Measurements from ENCODE around the gene GARIN5B. TPM values are rescaled to one million over a fixed set of nuclear protein-coding genes. Genes with fewer than 3 reads are reported as not detected.

Gene GARIN5B
- total RNA-seq, 1 experiment from 2014 or later, result not detected

DNA sequence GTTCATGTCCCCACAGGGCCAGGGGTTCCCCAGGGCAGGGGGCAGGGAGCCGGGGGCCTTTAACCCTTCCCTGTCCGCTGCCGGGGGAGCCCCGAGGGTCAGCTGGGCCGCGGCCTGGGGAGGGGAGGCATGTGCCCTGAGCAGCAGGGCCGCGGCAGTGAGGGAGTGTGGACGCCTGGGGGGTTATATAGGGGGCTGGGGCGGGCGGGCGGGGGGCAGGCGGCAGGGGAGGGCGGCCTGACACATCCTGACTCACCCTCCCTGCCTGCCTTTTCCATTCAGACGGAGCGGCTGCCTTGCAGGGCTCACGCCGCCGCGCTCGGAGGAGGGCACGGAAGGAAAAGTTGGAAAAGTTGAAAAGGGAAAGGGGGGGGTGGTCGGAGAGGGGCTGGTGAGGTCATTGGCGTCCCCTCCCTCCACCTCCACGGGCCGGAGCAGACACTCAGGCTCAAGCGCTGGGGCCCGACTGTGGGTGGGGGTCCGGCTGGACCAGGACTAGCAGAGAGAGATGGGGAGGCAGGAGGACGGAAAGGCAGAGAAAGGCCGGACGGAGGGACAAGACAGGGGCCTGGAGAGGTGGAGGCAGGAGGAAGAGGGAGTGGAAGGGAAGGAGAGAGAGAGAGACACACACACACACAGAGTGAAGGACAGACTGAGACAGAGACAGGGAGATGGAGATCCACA, 7.4 kb upstream of the GARIN5B start, which contains the start of gene IL11:
TSS of gene IL11 (minus strand) at position 159 of the 684 bp plus-strand sequence. CDS start at position 6, 153 bp downstream.
- peaks cover 70% of the 10 kb centered on the region for H3K27me3 Mint-ChIP-seq (ENCODE audit: low read depth)
- H3K36me3 Mint-ChIP-seq, result no peaks in the 10 kb centered on the region
- ATAC-seq (no peak; the same call in 1 of the 2 replicates), DNase-seq (ENCODE audit: low spot score) (no peak)
- H3K27ac Mint-ChIP-seq, result no peak within 1 kb of the TSS; the same call in 1 of the 2 replicates
- no peaks in the 10 kb centered on the region for H3K9me3 Mint-ChIP-seq
- H3K4me3 Mint-ChIP-seq, result peak within 1 kb of the TSS; percentile 83
- CTCF ChIA-PET, result interaction anchor here (0.5 to 2.8 kb wide), 8 partner anchors 13 to 224 kb away, joined by 3 to 13 read pairs (median 4); partner anchors contain the start of gene TMEM238
- TF ChIP-seq ZNF232 (CRISPR knock-in tag; IDR thresholded peaks at IDR 0.05), result no peak
- TF ChIP-seq, protein P1, sequence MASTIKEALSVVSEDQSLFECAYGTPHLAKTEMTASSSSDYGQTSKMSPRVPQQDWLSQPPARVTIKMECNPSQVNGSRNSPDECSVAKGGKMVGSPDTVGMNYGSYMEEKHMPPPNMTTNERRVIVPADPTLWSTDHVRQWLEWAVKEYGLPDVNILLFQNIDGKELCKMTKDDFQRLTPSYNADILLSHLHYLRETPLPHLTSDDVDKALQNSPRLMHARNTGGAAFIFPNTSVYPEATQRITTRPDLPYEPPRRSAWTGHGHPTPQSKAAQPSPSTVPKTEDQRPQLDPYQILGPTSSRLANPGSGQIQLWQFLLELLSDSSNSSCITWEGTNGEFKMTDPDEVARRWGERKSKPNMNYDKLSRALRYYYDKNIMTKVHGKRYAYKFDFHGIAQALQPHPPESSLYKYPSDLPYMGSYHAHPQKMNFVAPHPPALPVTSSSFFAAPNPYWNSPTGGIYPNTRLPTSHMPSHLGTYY (CRISPR knock-in tag; IDR thresholded peaks at IDR 0.05), result no peak
- 0 out of 2 replicates have a peak, but pooled peaks have one; percentile 38 for TF ChIP-seq ETV6 (CRISPR knock-in tag; IDR thresholded peaks at IDR 0.05)
- no peak for TF ChIP-seq CREB1 (CRISPR knock-in tag; IDR thresholded peaks at IDR 0.05)
- TF ChIP-seq ATF1 (CRISPR knock-in tag; IDR thresholded peaks at IDR 0.05), result no peak
- TF ChIP-seq, protein P2, sequence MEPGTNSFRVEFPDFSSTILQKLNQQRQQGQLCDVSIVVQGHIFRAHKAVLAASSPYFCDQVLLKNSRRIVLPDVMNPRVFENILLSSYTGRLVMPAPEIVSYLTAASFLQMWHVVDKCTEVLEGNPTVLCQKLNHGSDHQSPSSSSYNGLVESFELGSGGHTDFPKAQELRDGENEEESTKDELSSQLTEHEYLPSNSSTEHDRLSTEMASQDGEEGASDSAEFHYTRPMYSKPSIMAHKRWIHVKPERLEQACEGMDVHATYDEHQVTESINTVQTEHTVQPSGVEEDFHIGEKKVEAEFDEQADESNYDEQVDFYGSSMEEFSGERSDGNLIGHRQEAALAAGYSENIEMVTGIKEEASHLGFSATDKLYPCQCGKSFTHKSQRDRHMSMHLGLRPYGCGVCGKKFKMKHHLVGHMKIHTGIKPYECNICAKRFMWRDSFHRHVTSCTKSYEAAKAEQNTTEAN (CRISPR knock-in tag; IDR thresholded peaks at IDR 0.05), result no peak
- TF ChIP-seq, protein P3, sequence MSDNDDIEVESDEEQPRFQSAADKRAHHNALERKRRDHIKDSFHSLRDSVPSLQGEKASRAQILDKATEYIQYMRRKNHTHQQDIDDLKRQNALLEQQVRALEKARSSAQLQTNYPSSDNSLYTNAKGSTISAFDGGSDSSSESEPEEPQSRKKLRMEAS (CRISPR knock-in tag; IDR thresholded peaks at IDR 0.05), result no peak
- TF ChIP-seq, protein P4, sequence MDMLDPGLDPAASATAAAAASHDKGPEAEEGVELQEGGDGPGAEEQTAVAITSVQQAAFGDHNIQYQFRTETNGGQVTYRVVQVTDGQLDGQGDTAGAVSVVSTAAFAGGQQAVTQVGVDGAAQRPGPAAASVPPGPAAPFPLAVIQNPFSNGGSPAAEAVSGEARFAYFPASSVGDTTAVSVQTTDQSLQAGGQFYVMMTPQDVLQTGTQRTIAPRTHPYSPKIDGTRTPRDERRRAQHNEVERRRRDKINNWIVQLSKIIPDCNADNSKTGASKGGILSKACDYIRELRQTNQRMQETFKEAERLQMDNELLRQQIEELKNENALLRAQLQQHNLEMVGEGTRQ (CRISPR knock-in tag; IDR thresholded peaks at IDR 0.05), result no peak
- POLR2A ChIA-PET, result interaction anchor here (0.8 to 1.3 kb wide), 4 partner anchors 14 to 69 kb away, joined by 3 to 6 read pairs (median 4); partner anchors contain the start of gene TMEM238
- peaks cover 22% of the 10 kb centered on the region for H3K4me1 Mint-ChIP-seq

DNA sequence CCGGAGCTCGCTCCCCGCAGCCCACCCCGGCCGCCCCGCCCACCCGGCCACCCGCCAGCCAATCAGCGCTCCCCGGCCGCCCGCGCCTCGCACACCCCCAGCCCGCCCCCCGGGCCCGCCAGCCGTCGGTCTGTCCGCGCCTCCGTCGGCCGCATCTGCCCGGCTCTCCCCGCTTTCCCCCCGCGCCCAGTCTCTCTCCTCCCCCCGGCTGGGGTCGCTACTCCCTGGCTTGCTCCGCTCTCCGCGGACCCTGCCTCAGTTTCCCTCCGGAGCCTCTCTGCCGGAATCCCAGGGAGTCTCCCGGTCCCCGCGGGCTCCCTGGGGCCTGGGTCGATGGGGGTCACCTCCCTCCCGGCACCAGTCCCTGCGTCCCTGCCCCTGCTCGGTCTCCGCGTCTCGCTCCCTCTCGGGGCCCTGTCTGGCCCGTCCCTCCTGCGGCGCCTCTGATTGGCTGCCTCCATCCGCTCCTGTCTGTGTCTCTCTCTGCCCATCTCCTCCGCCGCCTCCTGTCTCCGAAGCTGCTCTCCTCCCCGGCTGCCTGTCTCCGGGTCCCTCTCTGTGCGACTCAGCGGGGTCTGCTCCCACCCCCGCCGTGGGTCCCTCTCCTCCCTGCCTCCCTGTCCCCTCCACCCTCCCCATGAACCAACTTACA, 6.7 kb upstream of the GARIN5B start:
- Mint-ChIP-seq H3K36me3 (no peaks in the 10 kb centered on the region), H3K4me1 (peaks cover 19% of the 10 kb centered on the region), H3K4me3 (peak overlapping the region; percentile 83), H3K27me3 (ENCODE audit: low read depth) (peaks cover 75% of the 10 kb centered on the region), H3K9me3 (no peaks in the 10 kb centered on the region), H3K27ac (no peak overlapping the region; the same call in 1 of the 2 replicates)
- DNase-seq (ENCODE audit: low spot score) (peak; percentile 82), ATAC-seq (peak; percentile 76)
- TF ChIP-seq IRF2 (CRISPR knock-in tag; IDR thresholded peaks at IDR 0.05; ENCODE audit: borderline replicate concordance, low read depth) (no peak), SP1 (CRISPR knock-in tag; conservative IDR thresholded peaks at IDR 0.05) (0 out of 2 replicates have a peak, but pooled peaks have one; percentile 38), ZNF423 (CRISPR knock-in tag; IDR thresholded peaks at IDR 0.05) (0 out of 2 replicates have a peak, but pooled peaks have one; percentile 9), ELF4 (CRISPR knock-in tag; IDR thresholded peaks at IDR 0.05; ENCODE audit: low read depth) (no peak)
- TF ChIP-seq, protein P5, sequence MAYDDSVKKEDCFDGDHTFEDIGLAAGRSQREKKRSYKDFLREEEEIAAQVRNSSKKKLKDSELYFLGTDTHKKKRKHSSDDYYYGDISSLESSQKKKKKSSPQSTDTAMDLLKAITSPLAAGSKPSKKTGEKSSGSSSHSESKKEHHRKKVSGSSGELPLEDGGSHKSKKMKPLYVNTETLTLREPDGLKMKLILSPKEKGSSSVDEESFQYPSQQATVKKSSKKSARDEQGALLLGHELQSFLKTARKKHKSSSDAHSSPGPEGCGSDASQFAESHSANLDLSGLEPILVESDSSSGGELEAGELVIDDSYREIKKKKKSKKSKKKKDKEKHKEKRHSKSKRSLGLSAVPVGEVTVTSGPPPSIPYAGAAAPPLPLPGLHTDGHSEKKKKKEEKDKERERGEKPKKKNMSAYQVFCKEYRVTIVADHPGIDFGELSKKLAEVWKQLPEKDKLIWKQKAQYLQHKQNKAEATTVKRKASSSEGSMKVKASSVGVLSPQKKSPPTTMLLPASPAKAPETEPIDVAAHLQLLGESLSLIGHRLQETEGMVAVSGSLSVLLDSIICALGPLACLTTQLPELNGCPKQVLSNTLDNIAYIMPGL (CRISPR knock-in tag; IDR thresholded peaks at IDR 0.05), result peak; percentile 54; the same call in 1 of the 2 replicates
- TF ChIP-seq, protein P3 (CRISPR knock-in tag; IDR thresholded peaks at IDR 0.05), result peak; percentile 32; the same call in 1 of the 2 replicates
- POLR2A ChIA-PET, result interaction anchor here (0.8 to 2.9 kb wide), 6 partner anchors 14 to 68 kb away, joined by 3 to 12 read pairs (median 4); partner anchors contain the start of genes KMT5C and TMEM238
- CTCF ChIA-PET, result interaction anchor here (0.6 to 2.8 kb wide), 11 partner anchors 14 to 891 kb away, joined by 3 to 13 read pairs (median 4); partner anchors contain the start of gene TMEM238

Measured in WTC11 (cell line).